Kidney capillary endothelial cell (primary cell): Measurements from ENCODE around the gene DOCK8.
A peak's percentile ranks its signal among the peaks of the same experiment; 100 is the strongest.

ENCODE experiments used
- DNase-seq: peaks from one replicate; pipeline ENCODE4 v3.0.0-alpha.2; 2018; ENCODE audit warnings: low spot score

DOCK8 gene

GRCh38 chr9:266228-266627, 51.6 kb downstream of the DOCK8 start:
- no peak for DNase-seq

- DNase-seq, result no peak
These were observed 54.0 kb downstream of the DOCK8 start for GRCh38 chr9:268616-269015.

DNA sequence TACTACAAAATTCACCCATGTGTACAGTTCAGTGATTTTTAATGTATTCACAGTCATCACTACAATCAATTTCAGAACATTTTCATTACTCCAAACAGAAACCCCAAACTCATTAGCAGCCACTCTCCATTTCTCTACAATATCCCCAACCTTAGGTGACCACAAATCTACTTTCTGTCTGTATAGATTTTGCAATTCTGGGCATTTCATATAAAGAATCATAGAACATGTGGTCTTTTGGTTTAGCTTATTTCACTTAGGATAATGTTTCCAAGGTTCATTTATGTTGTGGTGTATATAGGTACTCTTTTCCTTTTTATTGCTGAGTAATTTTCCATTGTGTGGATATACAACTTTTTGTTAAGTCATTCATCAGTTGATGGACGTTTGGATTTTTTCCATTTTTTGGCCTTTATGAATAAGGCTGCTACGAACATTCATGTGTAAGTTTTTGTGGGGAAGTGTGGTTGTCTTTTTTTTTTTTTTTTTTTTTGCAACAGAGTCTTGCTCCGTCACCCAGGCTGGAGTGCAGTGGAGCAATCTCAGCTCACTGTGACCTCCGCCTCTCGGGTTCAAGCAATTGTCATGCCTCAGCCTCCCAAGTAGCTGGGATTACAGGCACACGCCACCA, 54.5 kb downstream of the DOCK8 start:
- no peak for DNase-seq

- DNase-seq, result no peak
These were observed 56.1 kb downstream of the DOCK8 start for GRCh38 chr9:270657-271237.

GRCh38 chr9:272251-273213, 57.9 kb downstream of the DOCK8 start:
- DNase-seq, result no peak

DNA sequence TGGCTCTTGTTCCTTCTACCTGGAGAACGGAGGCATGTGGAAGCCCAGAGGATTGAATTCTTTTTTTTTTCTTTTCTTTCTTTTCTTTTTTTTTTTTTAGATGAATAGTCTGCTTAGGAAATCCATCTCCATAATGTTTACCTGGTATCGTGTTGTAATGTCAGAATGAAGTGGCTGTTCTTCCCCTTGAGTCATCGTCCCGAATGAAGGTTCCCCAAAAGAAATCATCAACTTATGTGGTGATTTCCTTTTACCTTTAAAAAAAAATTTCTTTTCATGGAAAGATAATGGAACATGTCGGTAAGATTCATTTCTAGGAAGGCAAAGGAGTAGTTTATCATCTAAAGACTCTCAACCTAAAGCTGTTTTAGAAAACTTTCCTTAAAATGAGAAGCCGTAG, 59.7 kb downstream of the DOCK8 start:
- no peak for DNase-seq

DNA sequence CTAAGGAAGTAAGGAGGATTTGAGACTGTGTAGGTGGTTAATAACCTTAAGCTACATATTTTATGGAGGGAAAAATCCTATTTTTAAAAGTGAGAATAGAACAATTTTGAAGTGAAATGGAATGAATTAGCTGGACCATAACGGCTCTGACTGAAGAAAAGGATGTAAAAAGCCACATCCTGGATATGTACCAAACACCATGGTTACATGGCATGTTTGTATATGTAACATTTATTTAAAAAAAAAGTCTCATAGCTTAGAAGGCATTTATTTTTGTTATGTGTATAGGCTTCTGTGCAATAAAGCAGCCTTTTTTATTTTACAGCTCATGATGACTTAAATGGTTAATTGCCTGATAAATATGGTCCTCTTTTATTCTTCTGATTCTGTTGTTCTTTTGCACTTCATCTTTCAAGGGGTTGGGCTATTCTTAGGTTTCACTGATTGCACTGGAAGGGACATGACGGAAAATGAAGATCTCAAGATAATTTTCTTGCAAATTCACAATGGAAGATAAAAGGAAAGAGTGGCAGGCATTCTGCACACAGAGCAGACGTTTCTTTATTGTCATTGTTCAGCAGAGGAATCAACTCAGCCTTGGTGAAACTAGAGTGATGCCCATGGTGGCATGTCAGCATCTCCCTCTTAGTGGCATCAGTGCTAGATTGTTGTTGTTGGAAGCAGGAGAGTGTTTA, 63.1 kb downstream of the DOCK8 start:
- no peak for DNase-seq

DNA sequence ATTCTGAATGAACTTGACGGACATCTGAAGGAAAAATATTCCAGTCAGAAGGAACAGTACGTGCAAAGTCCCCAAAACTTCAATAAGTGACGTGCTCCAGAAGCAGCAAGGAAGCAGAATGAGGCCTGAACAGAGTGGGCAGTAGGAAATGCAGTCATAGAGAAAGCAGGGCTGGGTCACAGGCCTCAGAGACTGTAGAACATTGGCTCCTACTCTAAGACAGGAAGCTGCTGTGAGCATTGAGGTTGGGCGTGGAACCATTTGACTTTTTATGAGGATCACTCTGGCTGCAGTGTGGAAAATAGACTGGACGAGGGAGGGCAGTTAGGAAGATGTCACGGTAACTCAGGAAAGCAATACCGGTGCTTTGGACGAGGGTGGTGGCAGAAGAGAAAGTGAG, 64.0 kb downstream of the DOCK8 start:
- peak; percentile 6 for DNase-seq

- no peak for DNase-seq
These were observed 65.0 kb downstream of the DOCK8 start for GRCh38 chr9:279674-280073.

DNA sequence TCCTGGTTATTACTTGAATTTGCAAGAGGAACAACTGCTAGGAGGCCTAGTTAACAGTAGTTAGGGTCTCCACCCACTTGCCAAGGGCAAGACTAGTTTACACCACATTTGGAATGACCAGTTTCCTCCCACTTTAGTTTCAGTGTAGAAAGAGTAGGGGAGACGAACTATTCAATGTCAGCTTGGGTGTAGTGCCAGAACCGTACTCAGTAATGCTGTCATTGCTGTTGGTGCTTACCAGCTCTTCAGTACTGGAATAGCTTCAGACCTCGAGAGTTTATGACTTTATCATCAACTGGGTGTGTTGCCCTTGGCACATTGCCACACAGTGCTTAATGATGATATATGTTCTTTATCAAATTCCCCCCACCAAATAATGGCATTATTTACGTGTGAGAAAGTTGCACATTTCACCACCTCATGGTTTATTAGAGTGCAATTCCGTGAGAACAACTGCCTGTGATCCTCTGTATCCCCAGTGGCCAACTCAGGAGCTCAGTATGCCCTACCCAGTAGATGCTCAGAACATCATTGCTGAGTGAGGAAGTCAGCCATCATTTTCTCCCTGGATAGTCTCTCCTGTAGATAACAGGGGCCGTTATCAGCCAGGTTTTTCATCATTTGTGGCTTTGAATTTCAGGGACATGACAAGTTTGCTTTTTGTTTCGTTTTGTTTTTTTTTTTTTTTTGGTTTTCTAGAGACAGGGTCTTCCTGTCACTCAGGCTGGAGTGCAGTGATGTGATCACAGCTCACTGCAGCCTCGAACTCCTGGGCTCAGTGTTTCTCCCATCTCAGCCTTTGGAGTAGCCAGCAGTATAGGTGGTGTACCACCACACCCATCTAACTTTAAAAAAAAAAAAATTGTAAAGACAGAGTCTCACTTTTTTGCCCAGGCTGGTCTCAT, 67.3 kb downstream of the DOCK8 start:
- DNase-seq, result no peak

DNA sequence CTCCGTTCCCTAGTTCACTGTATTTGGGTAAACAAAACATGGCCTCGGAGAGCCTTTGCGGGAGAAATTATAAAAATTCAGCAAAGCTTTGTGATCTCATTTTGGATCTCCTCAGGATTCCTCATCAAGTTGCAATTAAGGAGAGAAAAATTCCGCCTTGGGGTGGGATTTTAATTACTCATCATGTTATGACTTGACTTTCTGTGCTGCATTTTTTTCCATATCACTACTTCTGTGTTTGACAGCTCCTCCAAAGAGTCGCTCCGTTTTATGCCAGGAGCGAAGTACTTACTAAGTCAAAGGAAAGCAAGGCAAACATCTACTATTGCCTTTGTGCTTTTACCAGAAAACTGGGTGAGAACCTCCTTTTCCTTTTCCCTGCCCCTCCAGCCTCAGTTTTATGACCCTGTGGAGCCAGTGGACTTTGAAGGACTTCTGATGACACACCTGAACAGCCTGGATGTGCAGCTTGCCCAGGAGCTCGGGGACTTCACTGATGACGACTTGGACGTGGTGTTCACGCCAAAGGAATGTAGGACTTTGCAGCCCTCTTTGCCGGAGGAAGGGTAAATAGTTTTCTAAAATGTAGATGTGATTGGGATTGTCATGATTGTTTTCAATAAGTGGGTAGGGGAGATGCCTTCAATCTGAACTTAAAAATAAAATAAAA, 71.5 kb downstream of the DOCK8 start:
- DNase-seq, result no peak

GRCh38 chr9:289121-289520, 74.5 kb downstream of the DOCK8 start:
- DNase-seq, result no peak

GRCh38 chr9:292915-293314, 78.2 kb downstream of the DOCK8 start:
- DNase-seq, result no peak

- DNase-seq, result no peak
These were observed 80.9 kb downstream of the DOCK8 start for GRCh38 chr9:295576-295975.

GRCh38 chr9:296411-296810, 81.7 kb downstream of the DOCK8 start:
- no peak for DNase-seq

- DNase-seq, result peak; percentile 55
These were observed 82.7 kb downstream of the DOCK8 start for GRCh38 chr9:297104-297972.

GRCh38 chr9:303502-303901, 88.8 kb downstream of the DOCK8 start:
- DNase-seq, result no peak

GRCh38 chr9:304106-304505, 89.4 kb downstream of the DOCK8 start:
- no peak for DNase-seq

- DNase-seq, result no peak
These were observed 90.0 kb downstream of the DOCK8 start for GRCh38 chr9:304519-305185.
